Body of pancreas (tissue), 4 donors: ENCODE data around the gene ZGPAT. TPM values are rescaled to one million over a fixed set of nuclear protein-coding genes. Genes with fewer than 3 reads are reported as not detected.

ENCODE experiments used
- ATAC-seq: fragments of 150-250 bp; one replicate; pipeline ENCODE4 v1.9.1; 2016
- DNase-seq, 4 donors: peaks; one replicate each; pipeline ENCODE4 v3.0.0-alpha.2; 2019
- H3K27ac ChIP-seq, 4 donors: fragments of 200-600 bp; sonication (generic); 1 replicate in 3 of 4; 2 replicates in 1 of 4; pipeline versions ENCODE4 v1.5.1 to v1.6.1; 2016 to 2019; ENCODE audit warnings: mild to moderate bottlenecking in 1 of 4, mixed read lengths in 1 of 4, moderate library complexity in 1 of 4
- H3K27me3 ChIP-seq, 2 donors: fragments of 200-600 bp; sonication (generic); one replicate each; pipeline ENCODE4 v1.6.0; 2016; ENCODE audit warnings: mild to moderate bottlenecking in 1 of 2
- H3K36me3 ChIP-seq, 2 donors: fragments of 200-600 bp; sonication (generic); replicated peaks in 1 of 2; 2 replicates each; pipeline ENCODE4 v1.5.1; 2016; ENCODE audit warnings: low read depth in 2 of 2; ENCODE audit not compliant: insufficient read depth in 1 of 2
- H3K4me1 ChIP-seq: fragments of 200-600 bp; sonication (generic); one replicate; pipeline ENCODE4 v1.6.0; 2016
- H3K4me3 ChIP-seq, 2 donors: fragments of 200-600 bp; sonication (generic); 1 replicate in 1 of 2; 2 replicates in 1 of 2; pipeline ENCODE4 v1.5.1; 2016 to 2019
- H3K9me3 ChIP-seq, 3 donors: fragments of 200-600 bp; sonication (generic); 1 replicate in 2 of 3; 2 replicates in 1 of 3; pipeline ENCODE4 v1.5.1; 2016
- POLR2A ChIP-seq, 3 donors: fragments of 450-650 bp; IDR thresholded peaks; one replicate each; pipeline ENCODE4 v1.6.1; 2016; ENCODE audit warnings: antibody characterized with exemption in 3 of 3, mild to moderate bottlenecking in 2 of 3
- WGBS, 2 donors: methylation state at CpG; one replicate each; pipeline ENCODE4 v1.1.5; 2017; 5-methylcytosine and 5-hydroxymethylcytosine counted together
- intact Hi-C: fragments of 100-400 bp; cut with DNase I; formaldehyde crosslinking; loops from one replicate; pipeline ENCODE4 v1.15.1; 2023
- total RNA-seq, 2 donors: library from RNA; depleted of rRNA; stranded (reverse); fragments of >200 nt; gene quantifications; one replicate each; pipeline ENCODE4 v1.1.0, GENCODE V29; 2016
- TF ChIP-seq, protein P1 (sequence below), 7 experiments: fragments of 450-650 bp in 4 of 7; fragments of 200-600 bp in 3 of 7; sonication (generic) in 3 of 7; IDR thresholded peaks; one replicate each; pipeline ENCODE4 v1.5.1; 2016 to 2019; ENCODE audit warnings: antibody characterized with exemption in 7 of 7

The ZGPAT gene
- total RNA-seq, 2 donors from 2014 or later = 16.6 to 53.1 TPM

- TF ChIP-seq, protein P1, sequence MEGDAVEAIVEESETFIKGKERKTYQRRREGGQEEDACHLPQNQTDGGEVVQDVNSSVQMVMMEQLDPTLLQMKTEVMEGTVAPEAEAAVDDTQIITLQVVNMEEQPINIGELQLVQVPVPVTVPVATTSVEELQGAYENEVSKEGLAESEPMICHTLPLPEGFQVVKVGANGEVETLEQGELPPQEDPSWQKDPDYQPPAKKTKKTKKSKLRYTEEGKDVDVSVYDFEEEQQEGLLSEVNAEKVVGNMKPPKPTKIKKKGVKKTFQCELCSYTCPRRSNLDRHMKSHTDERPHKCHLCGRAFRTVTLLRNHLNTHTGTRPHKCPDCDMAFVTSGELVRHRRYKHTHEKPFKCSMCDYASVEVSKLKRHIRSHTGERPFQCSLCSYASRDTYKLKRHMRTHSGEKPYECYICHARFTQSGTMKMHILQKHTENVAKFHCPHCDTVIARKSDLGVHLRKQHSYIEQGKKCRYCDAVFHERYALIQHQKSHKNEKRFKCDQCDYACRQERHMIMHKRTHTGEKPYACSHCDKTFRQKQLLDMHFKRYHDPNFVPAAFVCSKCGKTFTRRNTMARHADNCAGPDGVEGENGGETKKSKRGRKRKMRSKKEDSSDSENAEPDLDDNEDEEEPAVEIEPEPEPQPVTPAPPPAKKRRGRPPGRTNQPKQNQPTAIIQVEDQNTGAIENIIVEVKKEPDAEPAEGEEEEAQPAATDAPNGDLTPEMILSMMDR (IDR thresholded peaks at IDR 0.05) = no peak
- no peak for TF ChIP-seq POLR2A (IDR thresholded peaks at IDR 0.05)
- no peaks in the 10 kb centered on the region for H3K9me3 ChIP-seq
- no peak for ATAC-seq
- intact Hi-C loops = no loop called here
- no peaks in the 10 kb centered on the region for H3K36me3 ChIP-seq
- H3K27me3 ChIP-seq = no peaks in the 10 kb centered on the region
- H3K27ac ChIP-seq = peak overlapping the region in 1 of 4 donors; percentile 77
- peak in 1 of 4 donors; percentile 27 for DNase-seq
- peaks cover 23% of the 10 kb centered on the region for H3K4me1 ChIP-seq
- no peak overlapping the region for H3K4me3 ChIP-seq
- 91 to 95% methylated on average over 8 to 33 of the region's 44 CpGs for WGBS, 2 donors
Observed at GRCh38 chr20:63689046-63690002, 18.5 kb upstream of the ZGPAT start.

DNA sequence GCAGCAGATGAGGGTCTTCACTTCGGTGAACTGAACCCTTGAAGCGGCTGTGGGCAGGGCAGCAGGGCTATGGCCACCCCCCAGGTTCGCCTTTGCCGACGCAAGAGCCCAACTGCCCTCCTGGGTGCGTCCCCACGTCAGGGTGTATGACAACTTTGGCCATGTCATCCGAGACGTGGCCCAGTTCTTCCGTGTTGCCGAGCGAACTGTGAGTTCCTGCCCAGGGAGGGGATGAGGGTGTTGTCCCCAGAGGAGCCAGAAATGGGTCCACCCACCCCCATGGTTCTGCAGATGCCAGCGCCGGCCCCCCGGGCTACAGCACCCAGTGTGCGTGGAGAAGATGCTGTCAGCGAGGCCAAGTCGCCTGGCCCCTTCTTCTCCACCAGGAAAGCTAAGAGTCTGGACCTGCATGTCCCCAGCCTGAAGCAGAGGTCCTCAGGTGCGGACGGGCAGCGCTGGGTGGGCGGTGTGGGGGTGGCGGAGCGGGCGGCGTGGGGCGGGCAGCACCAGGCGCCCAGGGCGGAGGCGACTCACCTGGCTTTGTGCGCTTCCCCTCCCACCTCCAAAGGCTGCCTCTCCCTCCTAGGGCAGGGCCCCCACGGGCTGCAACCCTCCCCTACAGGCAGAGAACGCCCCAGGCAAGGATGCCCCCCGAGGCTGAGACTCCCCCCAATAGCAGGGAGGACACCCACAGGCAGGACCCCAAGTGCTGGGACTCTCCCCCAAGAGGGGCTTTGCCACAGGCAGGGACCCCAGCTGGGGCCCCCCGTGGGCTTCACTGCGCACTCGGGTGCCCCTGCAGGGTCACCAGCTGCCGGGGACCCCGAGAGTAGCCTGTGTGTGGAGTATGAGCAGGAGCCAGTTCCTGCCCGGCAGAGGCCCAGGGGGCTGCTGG, 17.6 kb upstream of the ZGPAT start:
- Histone ChIP-seq H3K36me3 (no peaks in the 10 kb centered on the region), H3K27ac (no peak overlapping the region), H3K4me1 (peaks cover 21% of the 10 kb centered on the region), H3K9me3 (no peaks in the 10 kb centered on the region), H3K4me3 (no peak overlapping the region), H3K27me3 (no peaks in the 10 kb centered on the region)
- TF ChIP-seq POLR2A (IDR thresholded peaks at IDR 0.05) = no peak
- intact Hi-C loops = no loop called here
- no peak for ATAC-seq
- no peak for DNase-seq
- WGBS, 2 donors = 88 to 91% methylated on average over 13 to 37 of the region's 40 CpGs

- 65 to 73% methylated on average over 2 to 24 of the region's 24 CpGs for WGBS, 2 donors
- no peak for DNase-seq
- no peak for ATAC-seq
- Histone ChIP-seq H3K9me3 (no peaks in the 10 kb centered on the region), H3K36me3 (no peaks in the 10 kb centered on the region), H3K4me3 (no peak overlapping the region), H3K27ac (no peak overlapping the region), H3K4me1 (peaks cover 14% of the 10 kb centered on the region), H3K27me3 (no peaks in the 10 kb centered on the region)
- TF ChIP-seq, protein P1 (IDR thresholded peaks at IDR 0.05) = no peak
- no peak for TF ChIP-seq POLR2A (IDR thresholded peaks at IDR 0.05)
- intact Hi-C loops = no loop called here
Observed at GRCh38 chr20:63690898-63691710, 16.7 kb upstream of the ZGPAT start.

GRCh38 chr20:63691711-63692435, 16.0 kb upstream of the ZGPAT start:
- Histone ChIP-seq H3K4me3 (no peak overlapping the region), H3K27ac (peak overlapping the region in 1 of 4 donors; percentile 5), H3K4me1 (peaks cover 18% of the 10 kb centered on the region), H3K36me3 (no peaks in the 10 kb centered on the region), H3K9me3 (no peaks in the 10 kb centered on the region), H3K27me3 (no peaks in the 10 kb centered on the region)
- WGBS, 2 donors = 81 to 82% methylated on average over 5 to 21 of the region's 21 CpGs
- TF ChIP-seq POLR2A (IDR thresholded peaks at IDR 0.05) = no peak
- TF ChIP-seq, protein P1 (IDR thresholded peaks at IDR 0.05) = no peak
- intact Hi-C loops = no loop called here
- no peak for DNase-seq
- ATAC-seq = no peak
